GM12878 (cell line): ENCODE measurements around the gene CHCHD3. TPM values are rescaled to one million over a fixed set of nuclear protein-coding genes. Genes with fewer than 3 reads are reported as not detected.
A peak's percentile ranks its signal among the peaks of the same experiment; 100 is the strongest.

ENCODE experiments used
- ATAC-seq: fragments of 200-7000 bp; cut with Tn5 transposase; 3 replicates; pipeline ENCODE4 v1.9.1; 2020; ENCODE audit warnings: mild to moderate bottlenecking, moderate library complexity
- BruUV-seq: library from RNA; stranded (reverse); fragments of 400-500 nt; replicated peaks from 2 replicates; lab custom pipeline; 2021; lab: Mats Ljungman, UMichigan
- CTCF ChIA-PET: fragments of 300-600 bp; sonication (Branson Sonifier 250); formaldehyde crosslinking; extraction: SDS; loops from one replicate; lab custom pipeline; 2021; ENCODE audit warnings: inconsistent platforms; lab: Yijun Ruan, JAX
- POLR2A ChIA-PET: fragments of 350-600 bp; formaldehyde crosslinking; extraction: SDS; loops from one replicate; lab custom pipeline; 2021; ENCODE audit warnings: inconsistent platforms; lab: Charles Lee
- RAD21 ChIA-PET: fragments of 300-600 bp; sonication (Branson Sonifier 250); formaldehyde crosslinking; loops from one replicate; lab custom pipeline; 2023; ENCODE audit warnings: antibody characterized with exemption; ENCODE audit not compliant: unreplicated experiment; lab: Charles Lee
- SMC1A ChIA-PET: fragments of 300-600 bp; sonication (Branson Sonifier 250); formaldehyde crosslinking; loops from one replicate; lab custom pipeline; 2023; ENCODE audit not compliant: unreplicated experiment, uncharacterized antibody; lab: Charles Lee
- DNase-seq: peaks from one replicate; pipeline ENCODE4 v3.0.0-alpha.2; 2011; ENCODE audit warnings: low read depth, low spot score
- FAIRE-seq: peaks from 3 replicates; lab custom pipeline; 2011; peaks lifted over from hg19 to GRCh38; lab: Jason Lieb, UNC
- H2AFZ ChIP-seq: 2 replicates; pipeline ENCODE4 v1.6.0; 2011; ENCODE audit warnings: low read depth, low read length, control low read depth; ENCODE audit not compliant: control insufficient read depth
- H3K27ac ChIP-seq: 2 replicates; pipeline ENCODE4 v1.5.1; 2011; ENCODE audit warnings: control low read depth; ENCODE audit not compliant: control insufficient read depth, insufficient read depth
- H3K27me3 ChIP-seq, 2 experiments: replicated peaks in 1 of 2; 2 replicates each; pipeline versions ENCODE4 v1.6.0 to v1.6.1; 2011; ENCODE audit warnings: low read length in 1 of 2; ENCODE audit not compliant: control insufficient read depth in 2 of 2, insufficient read depth in 2 of 2
- H3K36me3 ChIP-seq, 2 experiments: 2 replicates each; pipeline ENCODE4 v1.5.1; 2011; ENCODE audit warnings: low read length in 1 of 2; ENCODE audit not compliant: control insufficient read depth in 2 of 2, insufficient read depth in 2 of 2
- H3K4me1 ChIP-seq: 2 replicates; pipeline ENCODE4 v1.6.1; 2011; ENCODE audit warnings: mild to moderate bottlenecking, low read length, moderate library complexity, mixed read lengths; ENCODE audit not compliant: control insufficient read depth, insufficient read depth
- H3K4me2 ChIP-seq: 2 replicates; pipeline ENCODE4 v1.6.0; 2011; ENCODE audit warnings: control low read depth; ENCODE audit not compliant: control insufficient read depth, insufficient read depth
- H3K4me3 ChIP-seq: fragments of 200-600 bp; sonication (generic); 2 replicates; pipeline ENCODE4 v1.5.1; 2016
- H3K79me2 ChIP-seq: 2 replicates; pipeline ENCODE4 v1.6.0; 2011; ENCODE audit warnings: low read length; ENCODE audit not compliant: control insufficient read depth, insufficient read depth
- H3K9ac ChIP-seq: 2 replicates; pipeline ENCODE4 v1.8.0; 2011; ENCODE audit warnings: low read length, control low read depth, mixed read lengths; ENCODE audit not compliant: control insufficient read depth, insufficient read depth
- H3K9me3 ChIP-seq: replicated peaks from 3 replicates; pipeline ENCODE4 v1.5.1; 2011; ENCODE audit warnings: mild to moderate bottlenecking, low read length; ENCODE audit not compliant: control insufficient read depth, insufficient read depth
- H4K20me1 ChIP-seq: 2 replicates; pipeline ENCODE4 v1.6.0; 2011; ENCODE audit not compliant: control insufficient read depth, insufficient read depth
- ETV6 ChIP-seq, 2 experiments: fragments of 450-650 bp in 1 of 2; IDR thresholded peaks in 1 of 2; conservative IDR thresholded peaks in 1 of 2; 2 replicates each; pipeline ENCODE4 v1.6.1; 2014; ENCODE audit warnings: antibody characterized with exemption in 1 of 2, borderline replicate concordance in 1 of 2, low read depth in 1 of 2, mild to moderate bottlenecking in 1 of 2, moderate library complexity in 1 of 2
- FOS ChIP-seq: IDR thresholded peaks from 3 replicates; pipeline ENCODE4 v1.6.1; 2011; ENCODE audit warnings: borderline replicate concordance; ENCODE audit not compliant: insufficient read length; ENCODE audit errors: extremely low read depth
- NFXL1 ChIP-seq: fragments of 450-650 bp; IDR thresholded peaks from 2 replicates; pipeline ENCODE4 v1.6.1; 2017; ENCODE audit warnings: antibody characterized with exemption, mild to moderate bottlenecking, borderline replicate concordance
- SIX5 ChIP-seq: IDR thresholded peaks from 2 replicates; pipeline ENCODE4 v1.6.1; 2011; ENCODE audit warnings: mild to moderate bottlenecking, low read depth, low read length, moderate library complexity; ENCODE audit not compliant: severe bottlenecking
- ZNF384 ChIP-seq: IDR thresholded peaks from 2 replicates; pipeline ENCODE4 v1.6.1; 2012; ENCODE audit warnings: low read depth, mild to moderate bottlenecking, low read length, improper control_type of control experiment, borderline replicate concordance
- WGBS: methylation state at CpG from one replicate; pipeline ENCODE4 v1.1.6; 2016; ENCODE audit warnings: low lambda C conversion rate; ENCODE audit not compliant: insufficient replicate concordance, insufficient coverage; ENCODE audit errors: missing lambda C conversion rate; 5-methylcytosine and 5-hydroxymethylcytosine counted together
- in situ Hi-C: fragments of 300-500 bp; cut with MboI; formaldehyde crosslinking; loops from 9 replicates; pipeline ENCODE4 v1.14.3; 2018; ENCODE audit warnings: mixed read lengths
- intact Hi-C: fragments of 100-400 bp; cut with micrococcal nuclease; formaldehyde crosslinking; loops from one replicate; pipeline ENCODE4 v1.14.2; 2022; ENCODE audit not compliant: unreplicated experiment
- polyA plus RNA-seq, 11 experiments: library from polyadenylated mRNA; depleted of rRNA in 4 of 11; unstranded in 6 of 11; stranded (reverse) in 5 of 11; fragments of >200 nt; fragmentation: Nextera tagmentation in 4 of 11; fragmentation: Illumina TruSeq in 1 of 11; extraction: Ambion mirVana in 4 of 11; extraction: Trizol in 1 of 11; gene quantifications; 1 replicate in 1 of 11; 2 replicates in 10 of 11; pipeline versions ENCODE4 v1.2.1 to v1.2.3, GENCODE V29; 2011 to 2016; ENCODE audit warnings: inconsistent platforms in 2 of 11, missing spikeins in 2 of 11, low read depth in 1 of 11
- total RNA-seq, 4 experiments: library from RNA; depleted of rRNA in 3 of 4; stranded (reverse); fragments of >200 nt in 3 of 4; fragmentation: Illumina TruSeq in 1 of 4; extraction: Trizol in 1 of 4; gene quantifications; 2 replicates each; pipeline versions ENCODE4 v1.2.1 to v1.2.3, GENCODE V29; 2013 to 2021

CHCHD3 gene
- total and polyA plus RNA-seq, 10 of the 15 experiments (the other 5 are each of a cell fraction or from before 2014, with no cell fraction given), result 38.3 to 178 (median 96.2) TPM

DNA sequence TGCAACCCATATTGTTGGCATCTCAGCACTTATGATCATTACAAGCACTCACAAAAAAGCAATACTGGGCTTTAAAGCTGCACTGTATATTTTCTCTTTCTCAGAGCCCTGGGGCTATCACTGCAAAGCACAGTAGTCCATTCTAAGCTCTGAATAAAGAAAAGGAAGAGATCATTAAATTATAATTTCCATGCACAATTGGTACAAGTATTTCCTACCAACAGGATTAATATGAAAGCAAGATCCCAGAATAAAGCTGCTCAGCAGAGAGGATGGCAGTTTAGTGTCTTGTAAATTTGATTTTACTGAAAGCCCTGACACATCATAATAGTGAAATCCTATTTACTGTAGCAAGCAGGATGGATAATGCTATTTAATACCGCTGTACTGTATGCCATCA is 205.3 kb downstream of the CHCHD3 start (continued):
- TF ChIP-seq ZNF384 (no peak), FOS (no peak), SIX5 (no peak)

DNA sequence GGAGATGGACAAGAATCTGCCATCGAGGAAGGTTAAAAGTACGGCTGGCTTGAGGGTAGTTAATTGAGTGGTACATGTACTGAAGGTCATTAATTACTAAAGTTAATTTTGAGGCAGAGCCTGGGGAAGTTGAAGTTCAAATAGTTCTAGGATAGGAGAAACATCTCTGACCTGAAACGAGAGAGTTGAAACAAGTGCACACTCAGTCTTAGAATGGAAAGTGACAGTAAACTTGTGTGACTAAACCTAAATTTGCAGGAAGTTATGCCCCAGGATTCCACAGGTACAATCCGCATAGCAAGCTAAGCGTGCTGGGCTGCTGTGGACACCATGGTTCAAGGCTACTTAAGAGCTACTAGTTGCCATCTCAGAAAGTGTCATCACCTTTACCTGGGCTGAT is 209.9 kb downstream of the CHCHD3 start:
- TF ChIP-seq ETV6 (conservative IDR thresholded peaks at IDR 0.05 in 1 of 2, IDR thresholded peaks at IDR 0.05 in 1 of 2; ENCODE audit: borderline replicate concordance in 1 of 2, low read depth in 1 of 2) (0 out of 4 replicates have a peak, but pooled peaks of 1 of the 2 experiments have one; percentile 7), NFXL1 (no peak)
- WGBS, result 17% methylated on average over 5 of the region's 5 CpGs
- Histone ChIP-seq H3K27ac (0 out of 2 replicates have a peak overlapping the region, but pooled peaks have one; percentile 43), H3K4me2 (peak overlapping the region; percentile 39), H2AFZ (peak overlapping the region; percentile 5), H3K4me3 (no peak overlapping the region), H3K4me1 (peaks cover 17% of the 10 kb centered on the region; the same call in 1 of the 2 replicates), H3K9ac (no peak overlapping the region), H3K27me3 (no peaks in the 10 kb centered on the region), H3K36me3 (no peaks in the 10 kb centered on the region; a peak in 1 of 4 replicates), H4K20me1 (no peaks in the 10 kb centered on the region), H3K9me3 (no peaks in the 10 kb centered on the region), H3K79me2 (peaks cover 2% of the 10 kb centered on the region; the same call in 1 of the 2 replicates)
- ATAC-seq (peak; percentile 65), FAIRE-seq (no peak), DNase-seq (no peak)
- CTCF ChIA-PET, result no interaction called here
- RAD21 ChIA-PET, result no interaction called here
- BruUV-seq, result no TSS peak
- intact Hi-C loops (no loop called here), in situ Hi-C loops (no loop called here)
- POLR2A ChIA-PET, result interaction anchor here (1.1 kb wide), 1 partner anchor 13 kb away, joined by 3 read pairs; no protein-coding TSS in a partner anchor
- SMC1A ChIA-PET, result interaction anchor here (0.9 to 5.8 kb wide), 3 partner anchors 9 to 80 kb away, joined by 3 to 53 read pairs (median 5); no protein-coding TSS in a partner anchor
